Gastroesophageal sphincter (tissue), 3 donors: Measurements from ENCODE around the gene ARPC5.

Source experiments
- CTCF ChIP-seq, 4 experiments: fragments of 200-600 bp in 2 of 4; fragments of 450-650 bp in 2 of 4; sonication (generic) in 1 of 4; IDR thresholded peaks; one replicate each; pipeline ENCODE4 v1.5.1; 2017 to 2019; ENCODE audit warnings: antibody characterized with exemption in 4 of 4, mild to moderate bottlenecking in 2 of 4, moderate library complexity in 2 of 4
- EP300 ChIP-seq: sonication (generic); formaldehyde crosslinking; IDR thresholded peaks from one replicate; pipeline ENCODE4 v1.6.1; 2017; ENCODE audit warnings: antibody characterized with exemption, mild to moderate bottlenecking
- POLR2A ChIP-seq, 2 donors: fragments of 450-650 bp; IDR thresholded peaks; one replicate each; pipeline ENCODE4 v1.6.1; 2017; ENCODE audit warnings: antibody characterized with exemption in 2 of 2, mild to moderate bottlenecking in 2 of 2, moderate library complexity in 1 of 2
- POLR2AphosphoS5 ChIP-seq: sonication (generic); formaldehyde crosslinking; IDR thresholded peaks from one replicate; pipeline ENCODE4 v1.6.1; 2017; ENCODE audit warnings: antibody characterized with exemption

GRCh38 chr1:183583466-183583865, 52.1 kb downstream of the ARPC5 start:
- TF ChIP-seq CTCF (IDR thresholded peaks at IDR 0.05): no peak
- TF ChIP-seq POLR2A (IDR thresholded peaks at IDR 0.05): no peak
- TF ChIP-seq POLR2AphosphoS5: no peak
- no peak for TF ChIP-seq EP300
